Measurements from ENCODE around the gene CNTROB. TPM values are rescaled to one million over a fixed set of nuclear protein-coding genes. Genes with fewer than 3 reads are reported as not detected.

CNTROB gene
- total RNA-seq, 6 experiments from 2014 or later, result 20.8 to 32.2 (median 28.5) TPM

GRCh38 chr17:7916385-7916682 is 15.7 kb upstream of the CNTROB start:
- Mint-ChIP-seq H3K4me3 (peak overlapping the region; percentile 81), H3K4me1 (ENCODE audit: low read depth) (peaks cover 32% of the 10 kb centered on the region), H3K36me3 (ENCODE audit: low read depth) (no peaks in the 10 kb centered on the region), H3K9me3 (no peaks in the 10 kb centered on the region), H3K27me3 (ENCODE audit: insufficient read depth) (peaks cover 6% of the 10 kb centered on the region), H3K27ac (peak overlapping the region; percentile 96)
- no peak for TF ChIP-seq CTCF (IDR thresholded peaks at IDR 0.05)
- DNase-seq, result no peak

GRCh38 chr17:7916808-7917207 is 15.2 kb upstream of the CNTROB start:
- H3K4me3 Mint-ChIP-seq, result peak overlapping the region; percentile 81
- peak; percentile 61 for DNase-seq
- peaks cover 6% of the 10 kb centered on the region for H3K27me3 Mint-ChIP-seq (ENCODE audit: insufficient read depth)
- peaks cover 32% of the 10 kb centered on the region for H3K4me1 Mint-ChIP-seq (ENCODE audit: low read depth)
- TF ChIP-seq CTCF (IDR thresholded peaks at IDR 0.05), result no peak
- H3K36me3 Mint-ChIP-seq (ENCODE audit: low read depth), result no peaks in the 10 kb centered on the region
- H3K27ac Mint-ChIP-seq, result peak overlapping the region; percentile 96
- no peaks in the 10 kb centered on the region for H3K9me3 Mint-ChIP-seq

GRCh38 chr17:7922269-7922844 is 9.6 kb upstream of the CNTROB start:
- H3K4me1 Mint-ChIP-seq (ENCODE audit: low read depth), result peaks cover 6% of the 10 kb centered on the region
- peak overlapping the region; percentile 83 for H3K4me3 Mint-ChIP-seq
- H3K36me3 Mint-ChIP-seq (ENCODE audit: low read depth), result no peaks in the 10 kb centered on the region
- H3K9me3 Mint-ChIP-seq, result no peaks in the 10 kb centered on the region
- H3K27ac Mint-ChIP-seq, result peak overlapping the region; percentile 71
- DNase-seq, result no peak
- TF ChIP-seq CTCF (IDR thresholded peaks at IDR 0.05), result no peak
- peaks cover 3% of the 10 kb centered on the region for H3K27me3 Mint-ChIP-seq (ENCODE audit: insufficient read depth)

GRCh38 chr17:7922845-7923628 is 9.0 kb upstream of the CNTROB start:
- Mint-ChIP-seq H3K9me3 (no peaks in the 10 kb centered on the region), H3K4me1 (ENCODE audit: low read depth) (peaks cover 6% of the 10 kb centered on the region), H3K36me3 (ENCODE audit: low read depth) (no peaks in the 10 kb centered on the region), H3K4me3 (peak overlapping the region; percentile 83), H3K27me3 (ENCODE audit: insufficient read depth) (peaks cover 3% of the 10 kb centered on the region), H3K27ac (peak overlapping the region; percentile 71)
- no peak for TF ChIP-seq CTCF (IDR thresholded peaks at IDR 0.05)
- DNase-seq, result peak; percentile 41

- DNase-seq, result no peak
- no peaks in the 10 kb centered on the region for H3K9me3 Mint-ChIP-seq
- peaks cover 6% of the 10 kb centered on the region; the same call in 1 of the 2 replicates for H3K36me3 Mint-ChIP-seq (ENCODE audit: low read depth)
- H3K27ac Mint-ChIP-seq, result no peak overlapping the region
- peaks cover 20% of the 10 kb centered on the region for H3K4me1 Mint-ChIP-seq (ENCODE audit: low read depth)
- no peak overlapping the region for H3K4me3 Mint-ChIP-seq
- no peak for TF ChIP-seq CTCF (IDR thresholded peaks at IDR 0.05)
- H3K27me3 Mint-ChIP-seq (ENCODE audit: insufficient read depth), result peaks cover 2% of the 10 kb centered on the region; the same call in 1 of the 2 replicates
Observed at GRCh38 chr17:7927596-7927995, 4.4 kb upstream of the CNTROB start.
